HTERT RPE-1 (cell line): Measurements from ENCODE around the gene ITGB8.

Experiments
- in situ Hi-C: fragments of 300-500 bp; cut with MboI; formaldehyde crosslinking; loops from 4 replicates; pipeline ENCODE4 v1.14.3; 2020; ENCODE audit warnings: low sequenced_read_pairs

Gene ITGB8

DNA sequence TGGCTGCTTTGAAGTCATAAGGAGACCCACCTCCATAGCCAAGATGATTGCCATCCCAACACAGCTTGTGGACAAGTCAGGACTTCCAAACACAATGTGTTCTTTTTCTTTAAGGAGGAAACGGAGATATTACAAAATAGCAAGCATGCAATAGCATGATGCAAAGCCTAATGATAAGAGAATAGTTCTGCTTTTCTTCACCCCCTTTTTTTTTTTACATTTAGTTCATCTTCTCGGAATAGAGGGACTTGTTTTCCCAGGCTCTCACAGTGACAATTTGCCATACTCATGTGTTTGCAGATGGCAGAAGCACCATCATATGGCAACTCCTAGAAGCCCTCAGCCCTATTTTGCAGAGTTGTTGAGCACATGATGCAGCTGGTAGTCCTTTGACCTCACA lies 119.8 kb downstream of the ITGB8 start:
- in situ Hi-C loops, result no loop called here

DNA sequence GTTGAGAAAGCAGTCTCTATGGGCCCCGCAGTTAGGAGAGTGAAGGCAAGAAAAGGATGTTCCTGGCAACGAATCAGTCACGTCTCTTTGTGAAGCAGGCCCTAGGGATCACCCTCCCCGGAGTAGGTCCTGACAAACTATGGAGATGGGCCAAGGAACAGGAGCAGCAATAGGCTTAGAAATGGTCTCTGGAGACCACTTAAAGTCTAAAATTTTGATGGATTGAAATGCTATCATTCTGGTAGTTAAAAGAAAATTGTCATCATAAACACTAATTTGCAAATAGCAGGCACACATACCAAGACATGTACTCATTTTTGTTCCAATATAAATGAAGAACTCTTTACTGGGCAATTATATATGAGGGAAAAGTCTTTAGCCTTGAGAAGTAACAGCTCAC lies 123.5 kb downstream of the ITGB8 start:
- in situ Hi-C loops, result no loop called here

- in situ Hi-C loops, result no loop called here
These were observed 126.0 kb downstream of the ITGB8 start for GRCh38 chr7:20456701-20457100.

GRCh38 chr7:20458521-20458920 lies 127.8 kb downstream of the ITGB8 start:
- in situ Hi-C loops, result no loop called here

DNA sequence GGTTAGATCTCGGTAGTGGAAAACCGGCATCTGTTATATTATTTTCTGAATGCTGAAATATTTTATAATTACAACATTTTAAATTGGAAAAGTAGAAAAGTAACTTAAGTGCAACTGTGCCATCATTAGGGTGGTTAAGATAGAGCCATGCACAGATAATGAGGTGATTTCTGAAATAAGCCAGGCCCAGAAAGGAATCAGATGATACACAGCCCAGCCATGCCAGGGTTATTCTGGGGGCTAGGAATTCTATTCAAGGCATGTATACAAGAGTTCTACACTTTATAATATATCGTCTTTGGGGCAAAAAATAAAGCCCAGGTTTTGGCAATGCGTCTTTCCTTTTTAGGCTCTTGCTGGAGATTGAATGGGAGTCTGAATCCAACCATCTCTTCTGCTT lies 128.7 kb downstream of the ITGB8 start:
- in situ Hi-C loops, result no loop called here

DNA sequence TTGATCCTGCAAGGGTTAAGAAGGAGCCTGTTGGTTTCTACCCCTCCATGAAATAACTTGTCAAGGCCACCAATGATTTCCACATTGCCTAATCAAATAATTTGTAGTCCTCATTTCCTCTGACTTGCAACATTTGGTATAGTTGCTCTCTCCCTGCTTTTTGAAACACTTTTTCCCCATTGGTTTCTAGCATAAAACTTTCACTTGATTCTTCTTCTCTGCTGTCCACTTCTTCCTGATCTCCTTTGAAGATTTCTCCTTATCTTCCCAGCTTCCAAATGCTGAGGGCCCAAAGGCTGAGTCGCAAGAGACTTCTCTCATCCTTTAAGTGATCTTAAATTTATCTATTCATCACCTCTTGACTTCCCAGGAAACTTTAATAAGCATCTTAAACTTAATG lies 134.2 kb downstream of the ITGB8 start:
- in situ Hi-C loops, result no loop called here
